Measurements from ENCODE around the gene SFT2D1.
A peak's percentile ranks its signal among the peaks of the same experiment; 100 is the strongest.
"Not testable (repeated sequence)": the region's sequence is repeated elsewhere in the genome, so short reads cannot be mapped to it uniquely, and the experiment has no call there.

Gene SFT2D1

GRCh38 chr6:166342349-166343149 lies at the start of gene SFT2D1:
SFT2D1 (minus strand) TSS chr6:166342545; CDS start chr6:166342481, 64 bp downstream.
- H3K27me3 ChIP-seq (ENCODE audit: insufficient read depth, low read length): no peaks in the 10 kb centered on the region

GRCh38 chr6:166389119-166389518 lies 46.8 kb upstream of the SFT2D1 start:
- no peak overlapping the region for H3K27ac ChIP-seq (ENCODE audit: low read length)
- no peaks in the 10 kb centered on the region for H3K27me3 ChIP-seq (ENCODE audit: insufficient read depth, low read length)

More at GRCh38 chr6:166342349-166343149, at the start of gene SFT2D1:
- peak within 1 kb of the TSS; percentile 98 for H3K4me3 ChIP-seq (ENCODE audit: low read length)
- H3K9ac ChIP-seq (ENCODE audit: low read depth, low read length): peak within 1 kb of the TSS; percentile 95
- peaks cover 15% of the 10 kb centered on the region for H3K36me3 ChIP-seq (ENCODE audit: insufficient read depth, low read depth, low read length)
- peak within 1 kb of the TSS; percentile 59 for H3K27ac ChIP-seq (ENCODE audit: low read length)
- H3K4me1 ChIP-seq (ENCODE audit: insufficient read depth, low read length): peaks cover 10% of the 10 kb centered on the region; the same call in 1 of the 2 replicates
- H3K9me3 ChIP-seq (ENCODE audit: insufficient read depth, low read depth, low read length): no peaks in the 10 kb centered on the region

GRCh38 chr6:166388290-166389004 lies 46.1 kb upstream of the SFT2D1 start:
- Histone ChIP-seq H3K27ac (ENCODE audit: low read length) (no peak overlapping the region), H3K27me3 (ENCODE audit: insufficient read depth, low read length) (no peaks in the 10 kb centered on the region), H3K4me3 (ENCODE audit: low read length) (no peak overlapping the region), H3K4me1 (ENCODE audit: insufficient read depth, low read length) (peaks cover 4% of the 10 kb centered on the region), H3K9ac (ENCODE audit: low read depth, low read length) (no peak overlapping the region), H3K9me3 (ENCODE audit: insufficient read depth, low read depth, low read length) (no peaks in the 10 kb centered on the region), H3K36me3 (ENCODE audit: insufficient read depth, low read depth, low read length) (no peaks in the 10 kb centered on the region)

More at GRCh38 chr6:166389119-166389518, 46.8 kb upstream of the SFT2D1 start:
- no peaks in the 10 kb centered on the region for H3K9me3 ChIP-seq (ENCODE audit: insufficient read depth, low read depth, low read length)
- H3K36me3 ChIP-seq (ENCODE audit: insufficient read depth, low read depth, low read length): no peaks in the 10 kb centered on the region
- H3K4me1 ChIP-seq (ENCODE audit: insufficient read depth, low read length): peaks cover 4% of the 10 kb centered on the region
- no peak overlapping the region for H3K4me3 ChIP-seq (ENCODE audit: low read length)
- no peak overlapping the region for H3K9ac ChIP-seq (ENCODE audit: low read depth, low read length)

GRCh38 chr6:166387642-166388289 lies 45.4 kb upstream of the SFT2D1 start:
- Histone ChIP-seq H3K27ac (ENCODE audit: low read length) (no peak overlapping the region), H3K9me3 (ENCODE audit: insufficient read depth, low read depth, low read length) (no peaks in the 10 kb centered on the region), H3K4me3 (ENCODE audit: low read length) (no peak overlapping the region), H3K36me3 (ENCODE audit: insufficient read depth, low read depth, low read length) (no peaks in the 10 kb centered on the region), H3K9ac (ENCODE audit: low read depth, low read length) (no peak overlapping the region), H3K4me1 (ENCODE audit: insufficient read depth, low read length) (peaks cover 4% of the 10 kb centered on the region), H3K27me3 (ENCODE audit: insufficient read depth, low read length) (no peaks in the 10 kb centered on the region)

- H3K27ac ChIP-seq (ENCODE audit: low read length); H3K36me3 ChIP-seq (ENCODE audit: insufficient read depth, low read depth, low read length); H3K27me3 ChIP-seq (ENCODE audit: insufficient read depth, low read length); H3K9me3 ChIP-seq (ENCODE audit: insufficient read depth, low read depth, low read length); H3K4me1 ChIP-seq (ENCODE audit: insufficient read depth, low read length); H3K4me3 ChIP-seq (ENCODE audit: low read length); H3K9ac ChIP-seq (ENCODE audit: low read depth, low read length): not testable (repeated sequence)
Measured at GRCh38 chr6:166387098-166387497, 44.8 kb upstream of the SFT2D1 start.

GRCh38 chr6:166386111-166386510 lies 43.8 kb upstream of the SFT2D1 start:
- Histone ChIP-seq H3K27ac (ENCODE audit: low read length) (no peak overlapping the region), H3K9ac (ENCODE audit: low read depth, low read length) (no peak overlapping the region), H3K4me3 (ENCODE audit: low read length) (no peak overlapping the region), H3K4me1 (ENCODE audit: insufficient read depth, low read length) (peaks cover 9% of the 10 kb centered on the region), H3K27me3 (ENCODE audit: insufficient read depth, low read length) (no peaks in the 10 kb centered on the region; the same call in 1 of the 2 replicates), H3K36me3 (ENCODE audit: insufficient read depth, low read depth, low read length) (no peaks in the 10 kb centered on the region), H3K9me3 (ENCODE audit: insufficient read depth, low read depth, low read length) (no peaks in the 10 kb centered on the region)

GRCh38 chr6:166383802-166384363 lies 41.5 kb upstream of the SFT2D1 start:
- peak overlapping the region; percentile 12 for H3K27ac ChIP-seq (ENCODE audit: low read length)
- not testable (repeated sequence) for H3K4me1 ChIP-seq (ENCODE audit: insufficient read depth, low read length); H3K27me3 ChIP-seq (ENCODE audit: insufficient read depth, low read length); H3K9me3 ChIP-seq (ENCODE audit: insufficient read depth, low read depth, low read length); H3K36me3 ChIP-seq (ENCODE audit: insufficient read depth, low read depth, low read length)
- H3K4me3 ChIP-seq (ENCODE audit: low read length): peak overlapping the region; percentile 93
- H3K9ac ChIP-seq (ENCODE audit: low read depth, low read length): peak overlapping the region; percentile 83; the same call in 1 of the 2 replicates

GRCh38 chr6:166382933-166383801 lies 40.8 kb upstream of the SFT2D1 start, which contains the start of gene MPC1:
MPC1 (minus strand) TSS chr6:166382940; CDS start chr6:166382876, 64 bp downstream.
- no peaks in the 10 kb centered on the region; the same call in 1 of the 2 replicates for H3K27me3 ChIP-seq (ENCODE audit: insufficient read depth, low read length)
- peak within 1 kb of the TSS; percentile 12 for H3K27ac ChIP-seq (ENCODE audit: low read length)
- peaks cover 6% of the 10 kb centered on the region; the same call in 1 of the 2 replicates for H3K4me1 ChIP-seq (ENCODE audit: insufficient read depth, low read length)
- H3K4me3 ChIP-seq (ENCODE audit: low read length): peak within 1 kb of the TSS; percentile 93
- H3K36me3 ChIP-seq (ENCODE audit: insufficient read depth, low read depth, low read length): no peaks in the 10 kb centered on the region
- H3K9ac ChIP-seq (ENCODE audit: low read depth, low read length): peak within 1 kb of the TSS; percentile 83; the same call in 1 of the 2 replicates
- H3K9me3 ChIP-seq (ENCODE audit: insufficient read depth, low read depth, low read length): no peaks in the 10 kb centered on the region

- Histone ChIP-seq H3K4me1 (ENCODE audit: insufficient read depth, low read length) (peaks cover 6% of the 10 kb centered on the region; the same call in 1 of the 2 replicates), H3K9ac (ENCODE audit: low read depth, low read length) (no peak overlapping the region), H3K27ac (ENCODE audit: low read length) (no peak overlapping the region)
Measured at GRCh38 chr6:166382500-166382932, 40.2 kb upstream of the SFT2D1 start.

GRCh38 chr6:166381733-166382499 lies 39.6 kb upstream of the SFT2D1 start:
- no peaks in the 10 kb centered on the region for H3K36me3 ChIP-seq (ENCODE audit: insufficient read depth, low read depth, low read length)
- peak overlapping the region; percentile 93 for H3K4me3 ChIP-seq (ENCODE audit: low read length)
- no peaks in the 10 kb centered on the region; the same call in 1 of the 2 replicates for H3K27me3 ChIP-seq (ENCODE audit: insufficient read depth, low read length)
- H3K4me1 ChIP-seq (ENCODE audit: insufficient read depth, low read length): peaks cover 6% of the 10 kb centered on the region; the same call in 1 of the 2 replicates
- no peaks in the 10 kb centered on the region for H3K9me3 ChIP-seq (ENCODE audit: insufficient read depth, low read depth, low read length)
- peak overlapping the region; percentile 45; the same call in 1 of the 2 replicates for H3K9ac ChIP-seq (ENCODE audit: low read depth, low read length)
- no peak overlapping the region for H3K27ac ChIP-seq (ENCODE audit: low read length)

More at GRCh38 chr6:166382500-166382932, 40.2 kb upstream of the SFT2D1 start:
- Histone ChIP-seq H3K9me3 (ENCODE audit: insufficient read depth, low read depth, low read length) (no peaks in the 10 kb centered on the region), H3K4me3 (ENCODE audit: low read length) (peak overlapping the region; percentile 93), H3K36me3 (ENCODE audit: insufficient read depth, low read depth, low read length) (no peaks in the 10 kb centered on the region), H3K27me3 (ENCODE audit: insufficient read depth, low read length) (no peaks in the 10 kb centered on the region; the same call in 1 of the 2 replicates)

All from iPS-20b (cell line).